HEK293 (cell line): ENCODE measurements around the gene TBC1D22A.

Source experiments
- CTCF ChIA-PET: fragments of 350-600 bp; formaldehyde crosslinking; extraction: SDS; loops from one replicate; lab custom pipeline; 2021; ENCODE audit warnings: antibody characterized with exemption; lab: Yijun Ruan, JAX
- POLR2A ChIA-PET: fragments of 300-600 bp; formaldehyde crosslinking; extraction: SDS; loops from one replicate; lab custom pipeline; 2020; ENCODE audit warnings: antibody characterized with exemption, inconsistent platforms; lab: Yijun Ruan, JAX
- H3K27ac ChIP-seq: fragments of 200-500 bp; sonication (Bioruptor generic); 2 replicates; pipeline ENCODE4 v1.5.1; 2014; ENCODE audit warnings: low read depth, low read length, control low read depth, inconsistent platforms; ENCODE audit errors: extremely low read depth
- H3K36me3 ChIP-seq, 2 experiments: fragments of 200-500 bp in 1 of 2; sonication (Bioruptor generic) in 1 of 2; 1 replicate in 1 of 2; 2 replicates in 1 of 2; pipeline ENCODE4 v1.5.1; 2014 to 2017; ENCODE audit warnings: inconsistent platforms in 2 of 2, low read length in 2 of 2; ENCODE audit not compliant: control insufficient read depth in 2 of 2, insufficient read depth in 1 of 2
- H3K4me1 ChIP-seq: fragments of 200-500 bp; sonication (Bioruptor generic); 2 replicates; pipeline ENCODE4 v1.5.1; 2014; ENCODE audit warnings: mild to moderate bottlenecking, low read length, inconsistent platforms; ENCODE audit not compliant: control insufficient read depth, insufficient read depth
- H3K4me3 ChIP-seq: 2 replicates; pipeline ENCODE4 v1.5.1; 2011; ENCODE audit warnings: low read depth, mild to moderate bottlenecking, control low read depth, low read length, moderate library complexity
- H3K9me3 ChIP-seq: fragments of 200-500 bp; sonication (Bioruptor generic); 2 replicates; pipeline ENCODE4 v1.5.1; 2014; ENCODE audit warnings: low read depth, low read length, inconsistent platforms; ENCODE audit not compliant: control insufficient read depth, insufficient read depth
- GLIS2 ChIP-seq: fragments of 450-650 bp; formaldehyde crosslinking; IDR thresholded peaks from 2 replicates; pipeline ENCODE4 v1.5.1; 2016; ENCODE audit warnings: missing biosample characterization, missing genetic modification characterization
- KLF1 ChIP-seq: fragments of 450-650 bp; formaldehyde crosslinking; IDR thresholded peaks from 2 replicates; pipeline ENCODE4 v1.5.1; 2016; ENCODE audit warnings: missing biosample characterization, missing genetic modification characterization
- KLF16 ChIP-seq: fragments of 450-650 bp; formaldehyde crosslinking; IDR thresholded peaks from 2 replicates; pipeline ENCODE4 v1.5.1; 2017; ENCODE audit warnings: missing biosample characterization, missing genetic modification characterization
- SP2 ChIP-seq: fragments of 450-650 bp; formaldehyde crosslinking; IDR thresholded peaks from 2 replicates; pipeline ENCODE4 v1.5.1; 2016; ENCODE audit warnings: missing biosample characterization, missing genetic modification characterization
- SP3 ChIP-seq: fragments of 450-650 bp; formaldehyde crosslinking; IDR thresholded peaks from 2 replicates; pipeline ENCODE4 v1.5.1; 2016; ENCODE audit warnings: missing biosample characterization, missing genetic modification characterization
- TCF7L2 ChIP-seq: IDR thresholded peaks from 2 replicates; pipeline ENCODE4 v1.6.1; 2011; ENCODE audit warnings: low read depth, mild to moderate bottlenecking, inconsistent platforms, low read length, moderate library complexity, borderline replicate concordance
- ZBTB21 ChIP-seq: fragments of 450-650 bp; formaldehyde crosslinking; IDR thresholded peaks from 2 replicates; pipeline ENCODE4 v1.5.1; 2017; ENCODE audit warnings: missing biosample characterization, missing genetic modification characterization
- ZIC2 ChIP-seq: fragments of 450-650 bp; formaldehyde crosslinking; IDR thresholded peaks from 2 replicates; pipeline ENCODE4 v1.5.1; 2016; ENCODE audit warnings: missing biosample characterization, missing genetic modification characterization
- ZNF112 ChIP-seq: fragments of 450-650 bp; formaldehyde crosslinking; IDR thresholded peaks from 2 replicates; pipeline ENCODE4 v1.5.0; 2017; ENCODE audit warnings: missing biosample characterization, missing genetic modification characterization
- ZNF155 ChIP-seq: fragments of 450-650 bp; formaldehyde crosslinking; IDR thresholded peaks from 2 replicates; pipeline ENCODE4 v1.5.1; 2016; ENCODE audit warnings: missing biosample characterization, missing genetic modification characterization
- ZNF266 ChIP-seq: fragments of 450-650 bp; formaldehyde crosslinking; IDR thresholded peaks from 2 replicates; pipeline ENCODE4 v1.5.1; 2016; ENCODE audit warnings: missing biosample characterization, missing genetic modification characterization, low read depth
- ZNF37A ChIP-seq: fragments of 450-650 bp; IDR thresholded peaks from 2 replicates; pipeline ENCODE4 v1.5.1; 2018; ENCODE audit warnings: missing biosample characterization, missing genetic modification characterization
- ZNF558 ChIP-seq: fragments of 450-650 bp; formaldehyde crosslinking; IDR thresholded peaks from 2 replicates; pipeline ENCODE4 v1.5.1; 2016; ENCODE audit warnings: missing biosample characterization, missing genetic modification characterization
- ZNF610 ChIP-seq: fragments of 450-650 bp; formaldehyde crosslinking; IDR thresholded peaks from 2 replicates; pipeline ENCODE4 v1.5.1; 2016; ENCODE audit warnings: missing biosample characterization, missing genetic modification characterization, borderline replicate concordance
- ZNF658 ChIP-seq: fragments of 450-650 bp; formaldehyde crosslinking; IDR thresholded peaks from 2 replicates; pipeline ENCODE4; 2016; ENCODE audit warnings: missing biosample characterization, missing genetic modification characterization
- ZNF791 ChIP-seq: fragments of 450-650 bp; formaldehyde crosslinking; IDR thresholded peaks from 2 replicates; pipeline ENCODE4 v1.5.1; 2016; ENCODE audit warnings: missing biosample characterization, missing genetic modification characterization
- TF ChIP-seq, protein P1 (sequence below): fragments of 450-650 bp; formaldehyde crosslinking; IDR thresholded peaks from 2 replicates; pipeline ENCODE4 v1.5.1; 2016; ENCODE audit warnings: missing biosample characterization, missing genetic modification characterization
- TF ChIP-seq, protein P2 (sequence below): fragments of 450-650 bp; formaldehyde crosslinking; IDR thresholded peaks from 2 replicates; pipeline ENCODE4 v1.5.1; 2016; ENCODE audit warnings: missing biosample characterization, missing genetic modification characterization, borderline replicate concordance

Gene TBC1D22A

GRCh38 chr22:47160781-47161520 lies 398.5 kb downstream of the TBC1D22A start:
- no peaks in the 10 kb centered on the region for H3K4me1 ChIP-seq
- CTCF ChIA-PET: interaction anchor here (1.1 kb wide), 1 partner anchor 357 kb away, joined by 3 read pairs; no protein-coding TSS in a partner anchor
- TF ChIP-seq ZIC2 (tag by site-specific recombination): peak; percentile 65
- TF ChIP-seq ZNF658 (tag by site-specific recombination): no peak

DNA sequence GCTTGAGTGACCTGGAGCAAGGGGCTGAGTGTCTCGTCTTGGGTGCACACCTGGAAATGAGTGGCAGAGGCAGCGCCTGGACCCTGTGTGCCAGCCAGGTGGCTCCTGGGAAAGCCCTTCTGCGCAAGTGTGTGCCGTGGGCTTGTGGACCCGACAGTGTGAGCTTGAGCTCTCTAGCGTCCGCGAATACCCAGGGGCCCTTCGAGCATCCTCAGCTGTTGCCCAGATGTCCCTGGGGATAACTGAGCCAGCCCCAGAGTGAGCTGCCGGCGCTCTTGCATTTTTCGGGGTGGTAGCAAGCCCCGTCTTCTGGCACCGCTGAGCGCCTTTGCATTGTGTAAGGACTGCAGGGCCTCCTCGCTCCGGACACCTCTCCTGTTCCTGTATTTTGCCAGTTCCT lies 399.2 kb downstream of the TBC1D22A start:
- H3K4me3 ChIP-seq: no peak overlapping the region
- POLR2A ChIA-PET: no interaction called here
- peaks cover 0 to 12% of the 10 kb centered on the region in 2 experiments; a peak in 1 of 3 replicates for H3K36me3 ChIP-seq
- no peaks in the 10 kb centered on the region for H3K4me1 ChIP-seq
- no peak overlapping the region for H3K27ac ChIP-seq
- TF ChIP-seq, protein P1, sequence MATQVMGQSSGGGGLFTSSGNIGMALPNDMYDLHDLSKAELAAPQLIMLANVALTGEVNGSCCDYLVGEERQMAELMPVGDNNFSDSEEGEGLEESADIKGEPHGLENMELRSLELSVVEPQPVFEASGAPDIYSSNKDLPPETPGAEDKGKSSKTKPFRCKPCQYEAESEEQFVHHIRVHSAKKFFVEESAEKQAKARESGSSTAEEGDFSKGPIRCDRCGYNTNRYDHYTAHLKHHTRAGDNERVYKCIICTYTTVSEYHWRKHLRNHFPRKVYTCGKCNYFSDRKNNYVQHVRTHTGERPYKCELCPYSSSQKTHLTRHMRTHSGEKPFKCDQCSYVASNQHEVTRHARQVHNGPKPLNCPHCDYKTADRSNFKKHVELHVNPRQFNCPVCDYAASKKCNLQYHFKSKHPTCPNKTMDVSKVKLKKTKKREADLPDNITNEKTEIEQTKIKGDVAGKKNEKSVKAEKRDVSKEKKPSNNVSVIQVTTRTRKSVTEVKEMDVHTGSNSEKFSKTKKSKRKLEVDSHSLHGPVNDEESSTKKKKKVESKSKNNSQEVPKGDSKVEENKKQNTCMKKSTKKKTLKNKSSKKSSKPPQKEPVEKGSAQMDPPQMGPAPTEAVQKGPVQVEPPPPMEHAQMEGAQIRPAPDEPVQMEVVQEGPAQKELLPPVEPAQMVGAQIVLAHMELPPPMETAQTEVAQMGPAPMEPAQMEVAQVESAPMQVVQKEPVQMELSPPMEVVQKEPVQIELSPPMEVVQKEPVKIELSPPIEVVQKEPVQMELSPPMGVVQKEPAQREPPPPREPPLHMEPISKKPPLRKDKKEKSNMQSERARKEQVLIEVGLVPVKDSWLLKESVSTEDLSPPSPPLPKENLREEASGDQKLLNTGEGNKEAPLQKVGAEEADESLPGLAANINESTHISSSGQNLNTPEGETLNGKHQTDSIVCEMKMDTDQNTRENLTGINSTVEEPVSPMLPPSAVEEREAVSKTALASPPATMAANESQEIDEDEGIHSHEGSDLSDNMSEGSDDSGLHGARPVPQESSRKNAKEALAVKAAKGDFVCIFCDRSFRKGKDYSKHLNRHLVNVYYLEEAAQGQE (tag by site-specific recombination): no peak
- TF ChIP-seq ZNF610 (tag by site-specific recombination): no peak
- TF ChIP-seq KLF1 (tag by site-specific recombination): no peak
- no peak for TF ChIP-seq GLIS2 (tag by site-specific recombination)
- TF ChIP-seq ZNF558 (tag by site-specific recombination): no peak
- TF ChIP-seq ZNF155 (tag by site-specific recombination): no peak
- H3K9me3 ChIP-seq: no peaks in the 10 kb centered on the region
- CTCF ChIA-PET: interaction anchor here (0.7 to 1.1 kb wide), 3 partner anchors 358 to 984 kb away, joined by 3 to 7 read pairs (median 3); no protein-coding TSS in a partner anchor

More at GRCh38 chr22:47160781-47161520, 398.5 kb downstream of the TBC1D22A start:
- POLR2A ChIA-PET: no interaction called here
- Histone ChIP-seq H3K36me3 (peaks cover 0 to 12% of the 10 kb centered on the region in 2 experiments; a peak in 1 of 3 replicates), H3K9me3 (no peaks in the 10 kb centered on the region), H3K27ac (no peak overlapping the region), H3K4me3 (no peak overlapping the region)

DNA sequence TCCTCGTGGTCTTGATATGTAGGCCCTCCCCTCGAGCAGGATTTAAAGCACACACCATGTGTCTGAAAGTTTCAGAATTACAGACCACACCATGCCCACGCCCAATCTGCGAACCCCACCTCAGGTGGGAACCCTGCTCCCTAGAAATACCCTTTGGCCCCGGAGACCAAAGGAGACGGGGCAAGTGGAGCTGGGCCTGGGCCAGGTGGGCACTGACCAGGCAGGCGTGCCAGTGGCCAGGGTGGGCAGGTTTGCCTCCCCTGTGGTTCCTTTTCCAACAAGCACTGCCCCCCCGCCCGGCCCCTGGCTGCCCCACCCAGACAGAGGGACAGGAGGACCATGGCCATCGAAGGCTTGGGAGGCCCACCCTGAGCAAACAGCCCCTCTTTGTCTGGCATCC lies 400.4 kb downstream of the TBC1D22A start:
- CTCF ChIA-PET: no interaction called here
- H3K4me3 ChIP-seq: no peak overlapping the region
- H3K4me1 ChIP-seq: no peaks in the 10 kb centered on the region
- H3K27ac ChIP-seq: no peak overlapping the region
- POLR2A ChIA-PET: no interaction called here
- peaks cover 0 to 12% of the 10 kb centered on the region in 2 experiments; a peak in 1 of 3 replicates for H3K36me3 ChIP-seq
- H3K9me3 ChIP-seq: no peaks in the 10 kb centered on the region
- TF ChIP-seq SP2 (tag by site-specific recombination) (no peak), ZBTB21 (tag by site-specific recombination) (no peak), TCF7L2 (no peak), ZNF266 (no peak), SP3 (tag by site-specific recombination) (no peak), ZNF791 (tag by site-specific recombination) (no peak), KLF16 (no peak), ZNF112 (no peak), KLF1 (tag by site-specific recombination) (no peak), ZNF37A (tag by site-specific recombination) (no peak)
- TF ChIP-seq, protein P2, sequence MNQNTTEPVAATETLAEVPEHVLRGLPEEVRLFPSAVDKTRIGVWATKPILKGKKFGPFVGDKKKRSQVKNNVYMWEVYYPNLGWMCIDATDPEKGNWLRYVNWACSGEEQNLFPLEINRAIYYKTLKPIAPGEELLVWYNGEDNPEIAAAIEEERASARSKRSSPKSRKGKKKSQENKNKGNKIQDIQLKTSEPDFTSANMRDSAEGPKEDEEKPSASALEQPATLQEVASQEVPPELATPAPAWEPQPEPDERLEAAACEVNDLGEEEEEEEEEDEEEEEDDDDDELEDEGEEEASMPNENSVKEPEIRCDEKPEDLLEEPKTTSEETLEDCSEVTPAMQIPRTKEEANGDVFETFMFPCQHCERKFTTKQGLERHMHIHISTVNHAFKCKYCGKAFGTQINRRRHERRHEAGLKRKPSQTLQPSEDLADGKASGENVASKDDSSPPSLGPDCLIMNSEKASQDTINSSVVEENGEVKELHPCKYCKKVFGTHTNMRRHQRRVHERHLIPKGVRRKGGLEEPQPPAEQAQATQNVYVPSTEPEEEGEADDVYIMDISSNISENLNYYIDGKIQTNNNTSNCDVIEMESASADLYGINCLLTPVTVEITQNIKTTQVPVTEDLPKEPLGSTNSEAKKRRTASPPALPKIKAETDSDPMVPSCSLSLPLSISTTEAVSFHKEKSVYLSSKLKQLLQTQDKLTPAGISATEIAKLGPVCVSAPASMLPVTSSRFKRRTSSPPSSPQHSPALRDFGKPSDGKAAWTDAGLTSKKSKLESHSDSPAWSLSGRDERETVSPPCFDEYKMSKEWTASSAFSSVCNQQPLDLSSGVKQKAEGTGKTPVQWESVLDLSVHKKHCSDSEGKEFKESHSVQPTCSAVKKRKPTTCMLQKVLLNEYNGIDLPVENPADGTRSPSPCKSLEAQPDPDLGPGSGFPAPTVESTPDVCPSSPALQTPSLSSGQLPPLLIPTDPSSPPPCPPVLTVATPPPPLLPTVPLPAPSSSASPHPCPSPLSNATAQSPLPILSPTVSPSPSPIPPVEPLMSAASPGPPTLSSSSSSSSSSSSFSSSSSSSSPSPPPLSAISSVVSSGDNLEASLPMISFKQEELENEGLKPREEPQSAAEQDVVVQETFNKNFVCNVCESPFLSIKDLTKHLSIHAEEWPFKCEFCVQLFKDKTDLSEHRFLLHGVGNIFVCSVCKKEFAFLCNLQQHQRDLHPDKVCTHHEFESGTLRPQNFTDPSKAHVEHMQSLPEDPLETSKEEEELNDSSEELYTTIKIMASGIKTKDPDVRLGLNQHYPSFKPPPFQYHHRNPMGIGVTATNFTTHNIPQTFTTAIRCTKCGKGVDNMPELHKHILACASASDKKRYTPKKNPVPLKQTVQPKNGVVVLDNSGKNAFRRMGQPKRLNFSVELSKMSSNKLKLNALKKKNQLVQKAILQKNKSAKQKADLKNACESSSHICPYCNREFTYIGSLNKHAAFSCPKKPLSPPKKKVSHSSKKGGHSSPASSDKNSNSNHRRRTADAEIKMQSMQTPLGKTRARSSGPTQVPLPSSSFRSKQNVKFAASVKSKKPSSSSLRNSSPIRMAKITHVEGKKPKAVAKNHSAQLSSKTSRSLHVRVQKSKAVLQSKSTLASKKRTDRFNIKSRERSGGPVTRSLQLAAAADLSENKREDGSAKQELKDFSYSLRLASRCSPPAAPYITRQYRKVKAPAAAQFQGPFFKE (tag by site-specific recombination): no peak
- TF ChIP-seq, protein P1 (tag by site-specific recombination): no peak
